Left cardiac atrium (tissue), 4 donors: ENCODE results near the gene FAM181B. TPM values are rescaled to one million over a fixed set of nuclear protein-coding genes. Genes with fewer than 3 reads are reported as not detected.

ENCODE experiments used
- ATAC-seq, 2 donors: fragments of 200-7000 bp; cut with Tn5 transposase; one replicate each; pipeline ENCODE4 v1.9.1; 2020; ENCODE audit warnings: mild to moderate bottlenecking in 2 of 2, moderate library complexity in 2 of 2
- DNase-seq: peaks from one replicate; pipeline ENCODE4 v3.0.0-alpha.2; 2020
- intact Hi-C, 2 donors: fragments of 100-400 bp; cut with DNase I; formaldehyde crosslinking; loops; one replicate each; pipeline versions ENCODE4 v1.14.1 to v1.15.1; 2022 to 2023
- total RNA-seq, 2 donors: library from RNA; stranded (reverse); fragmentation: NEBNext Ultra II Directional; extraction: Animal tissue kit (Norgen Biotek cat#: 25700); gene quantifications; one replicate each; pipeline ENCODE4 v1.2.1, GENCODE V29; 2021
- donor health status: DM: no; HTN: yes; CAD: no.
- donor health status: DM: no; HTN: yes; CAD: no; lungs with severe emphysema.
- donor health status: DM: yes; HTN: yes; CAD: no.
- donor health status: Dilated cardiomyopathy.

The FAM181B gene
- total RNA-seq, 2 donors from 2014 or later = 1.7 to 2.0 TPM

DNA sequence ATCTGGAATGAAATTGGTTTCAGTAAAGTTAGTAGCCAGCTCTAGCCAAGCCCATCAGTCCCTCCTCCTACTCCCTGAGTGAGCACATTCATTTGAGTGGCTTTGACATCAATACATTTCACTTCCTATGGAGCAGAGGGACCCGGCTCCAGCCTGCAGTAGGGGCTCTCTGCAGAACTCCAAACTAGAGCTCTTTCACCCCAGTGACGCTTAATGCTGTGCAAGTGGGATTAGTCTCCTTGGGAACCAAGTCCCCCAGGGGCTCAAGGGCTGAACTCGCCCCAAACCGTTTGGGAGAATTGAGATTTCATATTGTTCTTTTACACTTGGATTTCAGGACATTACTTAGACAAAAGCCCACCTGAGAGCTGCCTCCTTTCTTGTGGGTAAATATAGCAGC lies 4.4 kb upstream of the FAM181B start:
- intact Hi-C loops = loop anchor here in 1 of 2 donors (5.0 kb wide), 1 partner anchor 59 kb away; no protein-coding TSS in a partner anchor
- no peak for DNase-seq
- no peak for ATAC-seq

DNA sequence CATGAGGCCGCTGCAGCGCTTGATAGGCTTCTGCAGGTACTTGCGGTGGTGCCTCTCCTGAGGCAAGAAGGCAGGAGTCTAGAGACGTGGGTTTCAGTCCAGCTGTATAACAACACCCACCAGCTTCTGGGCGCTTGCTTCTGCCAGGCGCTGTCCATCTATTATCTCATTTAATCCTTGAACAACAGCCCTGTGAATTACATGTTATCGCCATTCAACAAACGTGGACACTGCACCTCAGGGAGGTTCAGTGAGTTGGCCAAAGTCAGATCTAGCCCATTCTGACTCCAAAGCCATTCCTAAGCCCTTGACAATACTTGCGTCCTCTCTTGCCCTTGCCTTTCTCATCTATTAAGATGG lies 436 bp upstream of the FAM181B start:
- ATAC-seq = no peak
- intact Hi-C loops = loop anchor here in 1 of 2 donors (5.0 kb wide), 1 partner anchor 133 kb away; no protein-coding TSS in a partner anchor
- DNase-seq = peak; percentile 25

DNA sequence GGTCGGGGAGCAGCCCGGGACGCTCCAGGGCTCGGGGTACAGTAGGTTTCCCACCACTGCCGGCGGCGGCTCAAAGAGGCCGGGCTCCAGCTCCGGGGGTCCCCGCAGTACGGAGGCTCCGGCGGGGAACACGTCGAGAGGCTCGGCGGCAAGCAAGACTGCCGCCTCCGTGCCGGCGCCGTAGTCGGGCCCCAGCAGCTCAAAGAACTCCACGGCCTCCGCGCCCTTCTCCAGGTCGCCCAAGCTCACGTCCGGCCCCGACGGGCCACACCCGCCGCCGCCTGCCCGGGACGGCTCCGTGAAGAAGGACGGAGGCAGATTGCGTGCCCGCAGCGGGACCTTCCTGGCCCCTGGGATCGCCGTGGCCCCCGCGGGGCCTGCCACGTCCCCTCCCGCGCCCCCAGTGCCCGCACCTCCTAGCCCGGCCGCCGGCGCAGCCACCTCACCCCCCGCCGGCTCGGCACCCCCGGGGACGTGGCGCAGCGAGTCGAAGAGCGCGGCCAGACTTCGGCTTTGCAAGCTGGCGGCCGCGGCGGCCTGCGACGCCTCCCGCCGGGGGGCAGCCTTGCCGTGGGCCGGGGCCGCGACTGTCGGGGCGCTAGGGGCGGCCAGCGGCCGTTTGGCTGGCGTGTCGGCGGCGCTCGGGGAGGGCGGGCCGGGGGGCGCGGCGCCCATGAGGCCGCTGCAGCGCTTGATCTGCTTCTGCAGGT lies 775 bp downstream of the FAM181B start:
- ATAC-seq (peak; percentile 58 to 60), DNase-seq (peak; percentile 32)
- intact Hi-C loops = loop anchor here in 1 of 2 donors (5.0 kb wide), 1 partner anchor 134 kb away; no protein-coding TSS in a partner anchor

DNA sequence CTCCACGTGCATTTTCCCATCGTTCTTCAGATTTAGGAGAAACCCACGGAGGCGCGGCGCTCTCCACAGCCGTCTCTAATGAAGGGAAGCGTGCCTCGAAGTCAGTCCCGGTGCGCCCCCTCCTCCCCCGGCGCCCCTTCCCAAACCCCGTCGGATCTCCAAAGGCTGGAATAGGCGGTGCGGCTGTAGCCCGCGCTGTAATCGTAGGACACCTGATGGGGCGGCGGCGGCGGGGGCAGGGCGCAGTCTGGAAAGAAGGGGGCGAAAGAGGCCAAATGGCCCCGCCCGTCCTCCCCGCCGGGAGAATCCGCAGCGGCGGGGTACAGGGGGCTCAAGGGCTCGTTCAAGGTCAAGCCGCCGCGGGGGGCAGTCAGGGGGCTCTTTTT lies 1.3 kb downstream of the FAM181B start:
- intact Hi-C loops = loop anchor here in 1 of 2 donors (5.0 kb wide), 1 partner anchor 135 kb away; no protein-coding TSS in a partner anchor
- ATAC-seq = peak; percentile 20 to 30
- no peak for DNase-seq

DNA sequence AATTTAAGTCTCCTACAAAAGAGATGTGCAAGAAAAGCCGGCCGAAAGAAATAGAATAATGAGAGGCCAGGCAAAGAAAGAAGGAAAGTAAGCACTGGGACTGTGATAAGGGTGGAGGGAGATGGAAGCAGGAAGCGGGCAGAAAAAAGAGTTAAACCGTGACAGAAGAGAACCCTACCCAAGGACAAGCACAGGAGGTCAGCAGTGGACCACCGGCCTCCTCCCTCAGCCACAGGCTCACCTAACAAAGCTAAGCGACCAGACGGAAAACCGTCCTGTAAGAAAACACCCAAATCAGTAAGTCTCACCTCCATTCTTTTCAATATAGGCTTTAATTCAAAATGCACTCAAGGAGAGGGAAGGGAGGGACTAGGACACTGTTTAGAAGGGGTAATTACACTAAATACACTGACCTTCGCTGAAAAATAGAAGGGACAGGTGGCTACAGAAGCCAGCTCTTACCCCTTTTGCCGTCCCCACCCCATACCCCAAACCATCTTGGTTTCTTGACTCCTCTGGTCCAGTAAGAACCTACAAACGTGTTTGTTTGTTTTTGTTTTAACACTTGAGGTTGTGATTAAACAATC lies 1.9 kb downstream of the FAM181B start:
- DNase-seq = no peak
- ATAC-seq = no peak
- intact Hi-C loops = loop anchor here in 1 of 2 donors (5.0 kb wide), 1 partner anchor 136 kb away; no protein-coding TSS in a partner anchor

DNA sequence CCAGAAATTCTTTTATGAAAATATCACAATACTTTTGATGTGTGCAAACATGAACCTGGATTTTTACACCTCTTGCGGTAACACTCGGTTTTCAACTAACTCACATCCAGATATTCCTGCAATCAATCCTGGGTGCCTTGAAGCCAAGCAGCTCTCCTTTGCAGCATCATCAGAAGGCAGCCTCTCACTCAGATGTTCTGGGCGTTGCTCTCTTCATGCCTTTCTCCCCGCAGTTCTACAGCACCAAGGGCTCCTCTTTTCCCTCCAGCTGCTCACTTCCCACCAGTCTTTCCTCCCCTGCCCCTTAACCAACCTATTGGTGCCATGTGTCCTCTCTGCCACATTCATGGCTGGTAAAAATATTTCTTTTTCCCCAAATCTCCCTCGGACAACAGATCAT lies 2.9 kb downstream of the FAM181B start:
- intact Hi-C loops = loop anchor here in 1 of 2 donors (5.0 kb wide), 1 partner anchor 137 kb away; no protein-coding TSS in a partner anchor
- DNase-seq (no peak), ATAC-seq (no peak)

DNA sequence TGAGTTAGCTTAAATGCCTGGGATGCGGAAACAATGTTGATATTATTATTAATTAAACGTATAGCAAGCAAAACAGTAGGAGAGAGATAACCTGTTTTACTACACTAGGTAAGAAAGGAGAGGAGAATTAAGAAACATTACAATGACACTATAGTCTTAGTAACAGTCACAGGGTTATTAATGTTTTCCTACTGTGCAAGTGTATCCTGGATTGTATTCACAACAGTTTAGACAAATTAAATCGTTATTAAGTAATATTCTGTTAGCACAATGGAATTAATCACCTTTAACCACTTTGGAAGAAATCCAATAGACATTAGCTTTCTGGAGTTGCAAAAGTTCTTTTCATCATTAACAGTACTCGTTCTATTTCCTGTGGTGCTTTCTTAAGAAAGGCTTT lies 3.4 kb downstream of the FAM181B start:
- ATAC-seq = no peak
- DNase-seq = no peak
- intact Hi-C loops = loop anchor here in 1 of 2 donors (5.0 kb wide), 1 partner anchor 137 kb away; no protein-coding TSS in a partner anchor

DNA sequence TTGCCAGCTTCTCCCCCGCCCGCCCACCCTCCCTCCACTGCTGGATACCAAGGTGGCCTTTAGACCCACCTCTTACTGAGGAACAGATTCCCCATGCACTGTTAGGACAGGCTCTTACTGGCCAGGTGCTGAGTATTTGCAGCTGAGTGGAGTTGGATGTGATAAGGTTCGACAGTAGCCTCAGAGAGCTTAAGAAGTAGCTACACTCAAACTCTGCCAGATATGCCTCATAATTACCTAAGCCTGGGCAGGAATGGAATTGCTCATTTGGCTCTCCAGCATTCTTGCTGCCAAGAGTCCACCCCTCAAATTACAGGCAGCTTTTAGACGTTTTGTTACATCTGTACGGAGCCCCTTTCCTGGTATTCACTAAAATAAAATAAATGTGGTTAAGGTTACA lies 9.6 kb downstream of the FAM181B start:
- no peak for DNase-seq
- intact Hi-C loops = no loop called here
- ATAC-seq = no peak

DNA sequence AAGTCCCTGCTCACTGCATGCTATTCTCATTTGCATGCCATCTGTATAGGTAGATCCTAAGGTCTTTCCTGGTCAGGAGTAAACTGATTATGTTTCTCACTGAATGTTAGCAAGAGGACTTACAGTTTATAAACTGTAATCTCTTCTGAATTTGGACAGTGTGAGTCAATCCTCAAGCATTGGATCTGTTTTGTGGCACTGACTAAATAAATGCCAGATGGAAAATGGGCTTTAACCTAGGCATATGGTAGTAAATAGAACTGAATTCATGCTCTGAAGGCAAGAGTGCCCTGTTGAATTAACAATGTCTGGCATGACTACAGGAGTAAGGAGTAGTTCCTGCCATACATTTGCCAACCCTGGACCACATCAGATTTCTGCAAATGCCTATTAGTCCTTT lies 11.4 kb downstream of the FAM181B start:
- intact Hi-C loops = no loop called here
- DNase-seq = no peak
- no peak for ATAC-seq

DNA sequence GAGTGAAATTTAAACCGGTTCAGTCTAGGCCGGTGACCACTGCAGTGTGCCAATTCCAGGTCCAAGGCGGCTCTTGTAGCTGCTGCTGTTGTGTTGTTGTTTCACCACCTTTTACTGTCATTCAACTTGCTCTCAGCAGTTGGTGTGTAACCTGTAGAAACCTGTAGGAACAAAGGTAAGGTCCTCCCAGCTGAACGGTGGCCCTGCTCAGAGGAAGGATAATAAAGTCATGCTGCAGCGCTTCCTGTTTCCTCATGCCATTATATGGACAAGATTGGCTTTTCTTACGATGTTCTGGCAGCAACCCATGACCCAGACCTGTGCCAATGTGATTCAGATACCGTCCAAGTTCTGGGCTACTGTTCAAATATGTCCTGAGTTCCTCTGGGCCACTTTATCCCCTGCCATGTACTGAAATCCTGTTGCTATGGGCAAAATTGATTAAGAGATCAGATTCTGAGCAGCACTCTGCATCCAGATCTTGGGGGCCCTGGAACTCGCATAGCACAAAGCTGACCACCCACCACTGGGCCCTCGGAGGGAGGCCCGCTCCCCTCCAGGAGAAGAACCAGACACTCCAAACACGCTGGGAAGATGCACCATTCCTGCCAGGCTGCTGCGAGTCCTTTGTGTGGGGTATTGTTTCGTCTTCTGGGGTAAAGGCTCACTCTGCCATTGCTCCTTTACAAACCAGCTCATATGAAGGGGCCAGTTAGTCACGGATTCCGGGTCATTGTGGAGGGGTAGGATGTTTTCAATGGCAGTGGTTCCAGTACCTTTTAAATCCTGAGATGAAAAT lies 13.2 kb downstream of the FAM181B start:
- intact Hi-C loops = no loop called here
- ATAC-seq = no peak
- no peak for DNase-seq

DNA sequence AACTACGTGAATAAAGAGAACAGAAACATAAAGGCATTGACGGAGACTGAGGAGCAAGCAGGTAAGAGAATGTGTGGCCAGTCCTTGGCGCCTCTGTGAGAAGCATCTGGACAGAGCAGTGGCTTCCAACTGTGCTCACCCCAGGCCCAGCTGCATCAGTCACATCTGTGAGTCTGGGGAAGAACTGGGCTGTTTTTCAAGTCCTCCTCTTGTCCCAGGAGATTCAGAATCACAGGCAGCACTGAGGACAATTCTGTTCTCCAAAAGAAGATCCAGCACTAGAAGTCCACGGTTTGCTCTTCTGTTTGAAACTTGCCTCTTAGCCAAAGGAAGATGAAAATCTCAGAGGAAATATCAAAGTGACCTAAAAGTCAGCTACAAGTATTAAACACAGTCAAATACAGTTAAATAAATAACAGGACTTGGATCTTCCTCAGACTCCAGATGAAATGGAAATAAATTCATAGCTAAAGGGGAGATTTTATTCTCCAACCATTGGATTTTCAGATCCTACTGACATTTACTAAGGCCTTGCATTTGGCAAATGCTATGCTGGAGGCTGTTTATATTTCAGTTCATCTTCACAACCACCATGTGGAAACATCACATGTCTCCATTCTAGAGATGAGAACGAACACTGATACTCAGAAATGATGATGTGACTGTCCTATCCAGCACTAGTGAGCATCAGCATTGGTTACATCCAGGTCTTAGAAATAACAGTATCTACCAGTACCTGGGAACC lies 14.1 kb downstream of the FAM181B start:
- DNase-seq (no peak), ATAC-seq (peak in 1 of 2 donors; percentile 33)
- intact Hi-C loops = loop anchor here in 1 of 2 donors (10.0 kb wide), 1 partner anchor 145 kb away; no protein-coding TSS in a partner anchor

DNA sequence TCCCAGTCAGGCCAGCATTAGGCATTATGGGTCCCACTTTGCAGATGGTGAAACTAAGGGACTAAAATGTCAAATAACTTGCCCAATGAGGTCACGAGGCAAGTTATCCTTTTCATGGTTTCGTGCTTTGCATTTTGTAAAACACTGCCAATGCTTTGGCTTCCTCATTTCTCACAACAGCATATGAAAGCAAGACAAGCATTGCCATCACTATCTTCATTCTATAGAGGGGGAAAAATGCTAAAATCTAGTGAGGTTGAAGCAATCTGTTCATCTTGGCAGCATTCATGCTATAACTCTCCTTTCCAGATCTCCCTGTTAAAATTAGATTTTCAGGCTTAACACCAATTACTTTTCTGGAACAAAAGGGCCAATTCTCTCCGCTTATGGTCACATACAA lies 14.8 kb downstream of the FAM181B start:
- ATAC-seq (no peak), DNase-seq (no peak)
- intact Hi-C loops = loop anchor here in 1 of 2 donors (10.0 kb wide), 1 partner anchor 146 kb away; no protein-coding TSS in a partner anchor

DNA sequence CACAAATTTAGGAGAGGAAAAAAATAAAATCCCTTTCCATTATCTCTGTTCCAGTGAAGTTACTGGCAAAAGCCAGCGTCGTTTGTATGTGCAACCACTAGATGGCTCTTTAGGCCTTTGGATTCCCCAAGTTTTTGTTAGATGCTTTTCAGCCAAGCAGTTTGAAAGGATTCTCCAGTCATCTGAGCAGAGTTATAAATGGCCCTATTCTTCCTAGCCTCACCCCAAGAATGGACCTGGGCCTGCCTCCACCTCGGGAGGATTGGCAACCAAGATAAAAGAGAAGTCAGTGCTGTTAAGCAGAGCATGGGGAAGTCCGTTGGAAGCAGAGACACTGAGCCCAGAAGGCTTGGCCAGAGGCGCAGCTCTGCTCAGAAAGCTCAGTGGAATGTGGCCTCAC lies 15.4 kb downstream of the FAM181B start:
- intact Hi-C loops = loop anchor here in 1 of 2 donors (10.0 kb wide), 1 partner anchor 146 kb away; no protein-coding TSS in a partner anchor
- DNase-seq (no peak), ATAC-seq (peak; percentile 74 to 77)

DNA sequence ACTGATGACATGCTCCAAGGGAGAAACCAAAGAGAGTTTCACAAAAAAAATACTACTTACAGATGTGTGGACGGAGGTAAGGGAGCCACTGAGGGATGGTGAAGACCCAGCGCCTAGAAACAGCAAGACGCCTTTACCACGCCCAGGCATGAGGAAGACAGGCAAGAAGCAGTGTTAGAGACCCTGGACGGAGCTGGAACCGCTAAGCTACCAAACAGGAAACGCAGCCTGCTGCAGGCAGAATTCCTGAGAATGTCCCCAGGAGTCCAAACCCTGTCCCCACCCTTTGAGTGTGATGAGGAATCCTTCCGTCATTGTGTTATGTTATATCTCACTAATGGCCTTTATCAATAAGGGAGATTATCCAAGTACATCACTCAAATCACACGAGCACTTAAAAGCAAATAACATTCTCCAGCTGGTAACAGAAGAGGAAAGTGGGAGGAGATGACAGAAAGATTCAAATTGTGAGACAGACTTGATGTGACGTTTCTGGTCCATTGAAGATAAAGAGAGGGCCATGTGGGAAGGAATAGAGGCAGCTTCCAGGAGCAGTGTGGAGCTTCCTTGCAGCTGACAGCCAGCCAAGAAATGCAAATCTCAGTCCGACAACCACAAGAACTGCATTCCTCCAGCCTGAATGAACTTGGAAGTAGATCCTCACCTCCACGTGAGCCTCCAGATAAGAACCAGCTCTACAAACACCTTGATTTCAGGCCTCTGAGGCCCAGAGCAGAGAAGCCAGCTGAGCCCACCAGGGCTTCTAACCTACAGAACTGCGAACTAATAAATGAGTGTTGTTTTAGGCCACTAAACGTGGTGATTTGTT lies 19.1 kb downstream of the FAM181B start:
- DNase-seq = no peak
- no peak for ATAC-seq
- intact Hi-C loops = loop anchor here in 1 of 2 donors (10.0 kb wide), 1 partner anchor 150 kb away; no protein-coding TSS in a partner anchor

DNA sequence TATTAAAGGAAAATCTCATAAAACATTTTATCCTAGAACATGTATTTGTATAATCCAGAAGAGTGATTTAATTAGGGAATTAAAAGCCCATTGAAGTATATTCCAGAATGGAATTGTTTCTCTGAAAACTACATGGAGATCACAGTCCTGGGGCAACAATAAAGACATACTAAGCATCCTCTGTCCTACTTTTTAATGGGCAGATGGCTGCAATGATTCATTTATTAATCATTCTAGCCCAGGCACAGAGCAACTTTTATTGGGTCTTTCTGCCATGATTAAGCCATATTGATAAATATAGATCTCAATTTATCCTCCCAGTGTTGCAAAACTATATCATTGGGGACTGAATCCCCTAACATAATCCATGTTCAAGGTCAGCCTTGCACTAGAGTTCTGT lies 22.0 kb downstream of the FAM181B start:
- DNase-seq = no peak
- intact Hi-C loops = loop anchor here in 1 of 2 donors (10.0 kb wide), 1 partner anchor 153 kb away; no protein-coding TSS in a partner anchor
- ATAC-seq = no peak

DNA sequence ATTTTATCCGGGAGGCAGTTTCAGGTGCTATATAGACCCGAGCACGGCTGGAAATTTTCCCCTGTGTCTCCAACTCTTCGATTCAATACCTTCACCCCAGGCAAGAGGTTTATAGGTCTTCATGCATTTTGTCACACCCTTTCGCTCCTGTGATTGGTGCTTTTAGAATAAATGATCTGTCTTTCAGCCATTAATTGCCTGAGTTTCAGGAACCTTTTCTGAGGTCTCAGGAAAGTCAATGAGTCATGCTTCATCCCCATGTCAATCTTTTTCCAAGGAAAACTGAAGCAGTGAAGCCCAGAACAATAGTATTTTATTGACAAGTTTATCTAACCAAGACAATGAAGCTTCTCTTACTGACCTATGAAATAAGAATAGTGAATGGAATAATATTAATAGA lies 29.9 kb downstream of the FAM181B start:
- intact Hi-C loops = no loop called here
- DNase-seq (no peak), ATAC-seq (no peak)

DNA sequence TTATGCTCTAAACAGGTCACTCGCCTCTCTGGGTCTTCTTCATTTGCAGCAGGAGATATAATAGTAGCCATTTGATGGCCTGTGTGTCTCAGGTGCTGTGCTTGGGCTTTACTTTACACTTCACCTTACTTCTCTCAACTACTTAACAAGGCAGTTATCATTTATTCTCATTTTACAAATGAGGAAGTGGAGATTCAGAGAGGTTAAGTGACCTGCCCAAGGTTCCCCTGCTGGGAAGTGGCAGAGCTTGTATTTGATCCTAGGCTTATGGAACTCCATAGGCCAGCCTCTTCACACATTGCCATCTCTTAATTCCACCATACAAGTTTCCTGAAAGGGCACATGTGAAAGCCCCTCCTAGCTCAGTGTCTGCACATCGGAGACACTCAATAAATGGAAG lies 30.4 kb downstream of the FAM181B start:
- DNase-seq = no peak
- intact Hi-C loops = no loop called here
- ATAC-seq = no peak
